Suprapubic skin (tissue), 4 donors: Measurements from ENCODE around the gene SPRTN. TPM values are rescaled to one million over a fixed set of nuclear protein-coding genes. Genes with fewer than 3 reads are reported as not detected.

ENCODE experiments used
- DNase-seq, 2 donors: peaks; one replicate each; pipeline ENCODE4 v3.0.0-alpha.2; 2019; ENCODE audit warnings: low spot score in 2 of 2
- H3K27ac ChIP-seq: fragments of 200-600 bp; sonication (generic); one replicate; pipeline ENCODE4 v1.5.1; 2019
- H3K27me3 ChIP-seq: fragments of 200-600 bp; sonication (generic); one replicate; pipeline ENCODE4 v1.5.1; 2019
- H3K36me3 ChIP-seq: fragments of 200-600 bp; sonication (generic); one replicate; pipeline ENCODE4 v1.5.1; 2019
- H3K4me1 ChIP-seq: fragments of 200-600 bp; sonication (generic); one replicate; pipeline ENCODE4 v1.5.1; 2019
- H3K4me3 ChIP-seq: fragments of 200-600 bp; sonication (generic); one replicate; pipeline ENCODE4 v1.5.1; 2019; ENCODE audit warnings: mild to moderate bottlenecking
- H3K9me3 ChIP-seq: fragments of 200-600 bp; sonication (generic); one replicate; pipeline ENCODE4 v1.5.1; 2019
- EP300 ChIP-seq: sonication (generic); formaldehyde crosslinking; IDR thresholded peaks from one replicate; pipeline ENCODE4 v1.6.1; 2017; ENCODE audit warnings: antibody characterized with exemption
- POLR2A ChIP-seq, 2 donors: fragments of 450-650 bp; IDR thresholded peaks; one replicate each; pipeline ENCODE4 v1.6.1; 2017; ENCODE audit warnings: antibody characterized with exemption in 2 of 2, mild to moderate bottlenecking in 2 of 2, moderate library complexity in 2 of 2
- POLR2AphosphoS5 ChIP-seq, 3 donors: sonication (generic); formaldehyde crosslinking; IDR thresholded peaks; one replicate each; pipeline ENCODE4 v1.6.1; 2017; ENCODE audit warnings: antibody characterized with exemption in 3 of 3
- WGBS: methylation state at CpG from one replicate; pipeline ENCODE4 v1.1.5; 2018; 5-methylcytosine and 5-hydroxymethylcytosine counted together
- total RNA-seq, 4 donors: library from RNA; depleted of rRNA; stranded (reverse); fragments of >200 nt; gene quantifications; one replicate each; pipeline ENCODE4 v1.1.0, GENCODE V29; 2016
- TF ChIP-seq, protein P1 (sequence below), 2 donors: fragments of 200-600 bp in 1 of 2; fragments of 450-650 bp in 1 of 2; sonication (generic) in 1 of 2; IDR thresholded peaks; one replicate each; pipeline ENCODE4 v1.5.1; 2016 to 2019; ENCODE audit warnings: antibody characterized with exemption in 2 of 2, mild to moderate bottlenecking in 1 of 2, moderate library complexity in 1 of 2

The SPRTN gene
- total RNA-seq, 4 donors from 2014 or later, result 18.6 to 28.4 (median 22.8) TPM

DNA sequence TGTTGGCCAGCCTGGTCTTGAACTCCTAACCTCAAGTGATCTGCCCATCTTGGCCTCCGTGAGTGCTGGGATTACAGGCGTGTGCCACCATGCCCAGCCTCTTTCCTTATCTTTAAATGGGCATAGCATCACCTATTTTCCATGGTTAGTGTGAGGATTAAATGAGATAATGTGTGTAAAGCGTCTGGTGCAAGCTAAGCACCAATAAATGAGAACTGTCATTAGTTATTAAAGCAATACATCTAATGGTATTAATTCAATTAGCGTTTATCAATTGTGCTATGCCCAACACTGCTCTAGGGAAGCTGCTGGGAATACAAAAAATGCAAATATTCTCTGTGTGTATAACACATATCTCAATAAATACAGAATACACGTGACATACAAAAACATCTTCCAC lies 10.5 kb upstream of the SPRTN start:
- TF ChIP-seq POLR2AphosphoS5 (IDR thresholded peaks at IDR 0.05) (no peak), POLR2A (IDR thresholded peaks at IDR 0.05) (no peak), EP300 (no peak)
- TF ChIP-seq, protein P1, sequence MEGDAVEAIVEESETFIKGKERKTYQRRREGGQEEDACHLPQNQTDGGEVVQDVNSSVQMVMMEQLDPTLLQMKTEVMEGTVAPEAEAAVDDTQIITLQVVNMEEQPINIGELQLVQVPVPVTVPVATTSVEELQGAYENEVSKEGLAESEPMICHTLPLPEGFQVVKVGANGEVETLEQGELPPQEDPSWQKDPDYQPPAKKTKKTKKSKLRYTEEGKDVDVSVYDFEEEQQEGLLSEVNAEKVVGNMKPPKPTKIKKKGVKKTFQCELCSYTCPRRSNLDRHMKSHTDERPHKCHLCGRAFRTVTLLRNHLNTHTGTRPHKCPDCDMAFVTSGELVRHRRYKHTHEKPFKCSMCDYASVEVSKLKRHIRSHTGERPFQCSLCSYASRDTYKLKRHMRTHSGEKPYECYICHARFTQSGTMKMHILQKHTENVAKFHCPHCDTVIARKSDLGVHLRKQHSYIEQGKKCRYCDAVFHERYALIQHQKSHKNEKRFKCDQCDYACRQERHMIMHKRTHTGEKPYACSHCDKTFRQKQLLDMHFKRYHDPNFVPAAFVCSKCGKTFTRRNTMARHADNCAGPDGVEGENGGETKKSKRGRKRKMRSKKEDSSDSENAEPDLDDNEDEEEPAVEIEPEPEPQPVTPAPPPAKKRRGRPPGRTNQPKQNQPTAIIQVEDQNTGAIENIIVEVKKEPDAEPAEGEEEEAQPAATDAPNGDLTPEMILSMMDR (IDR thresholded peaks at IDR 0.05), result no peak
- DNase-seq, result no peak
- Histone ChIP-seq H3K9me3 (no peaks in the 10 kb centered on the region), H3K27me3 (no peaks in the 10 kb centered on the region), H3K27ac (no peak overlapping the region), H3K36me3 (no peaks in the 10 kb centered on the region), H3K4me3 (no peak overlapping the region), H3K4me1 (peaks cover 2% of the 10 kb centered on the region)
- WGBS, result 84% methylated on average over 5 of the region's 5 CpGs

DNA sequence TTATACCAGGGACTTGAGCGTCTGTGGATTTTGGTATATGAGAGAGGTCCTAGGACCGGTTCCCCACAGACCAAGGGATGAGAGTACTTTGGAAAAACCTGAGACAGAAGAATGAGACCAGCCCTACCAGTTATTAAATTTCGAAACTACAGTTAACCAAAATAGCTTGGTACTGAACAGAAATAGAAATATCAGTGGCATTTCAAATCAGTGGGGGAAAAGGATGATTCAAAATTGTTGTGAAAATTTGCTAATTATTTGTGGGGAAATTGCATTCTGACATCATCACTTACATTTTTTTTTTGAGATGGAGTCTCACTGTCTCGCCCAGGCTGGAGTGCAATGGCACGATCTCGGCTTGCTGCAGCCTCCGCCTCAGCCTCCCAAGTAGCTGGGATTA lies 8.6 kb upstream of the SPRTN start:
- Histone ChIP-seq H3K36me3 (no peaks in the 10 kb centered on the region), H3K27me3 (no peaks in the 10 kb centered on the region), H3K4me3 (no peak overlapping the region), H3K4me1 (peaks cover 21% of the 10 kb centered on the region), H3K9me3 (no peaks in the 10 kb centered on the region), H3K27ac (no peak overlapping the region)
- TF ChIP-seq, protein P1 (IDR thresholded peaks at IDR 0.05), result no peak
- no peak for TF ChIP-seq EP300
- no peak for TF ChIP-seq POLR2AphosphoS5 (IDR thresholded peaks at IDR 0.05)
- TF ChIP-seq POLR2A (IDR thresholded peaks at IDR 0.05), result no peak
- WGBS, result 91% methylated on average over 7 of the region's 7 CpGs
- DNase-seq, result no peak

DNA sequence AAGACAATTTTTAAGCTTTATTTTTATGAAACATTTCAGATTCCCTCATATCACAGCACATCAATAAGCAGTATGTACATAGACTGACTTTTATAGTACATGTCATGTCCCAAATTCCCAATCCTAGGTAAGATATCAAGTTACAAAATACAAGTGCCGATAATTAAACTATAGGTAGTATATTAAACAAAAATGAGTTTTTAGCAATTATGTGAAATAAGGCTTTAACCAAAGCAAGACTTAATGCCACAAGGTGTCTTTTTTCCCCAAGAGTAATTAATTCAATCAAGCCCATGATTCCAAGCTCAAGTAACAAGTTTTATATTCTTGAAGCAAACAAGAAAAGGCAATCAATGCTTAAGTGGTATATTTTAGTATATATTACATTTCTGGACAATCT lies 5.3 kb upstream of the SPRTN start:
- Histone ChIP-seq H3K27me3 (no peaks in the 10 kb centered on the region), H3K4me3 (no peak overlapping the region), H3K4me1 (peaks cover 45% of the 10 kb centered on the region), H3K27ac (no peak overlapping the region), H3K36me3 (no peaks in the 10 kb centered on the region), H3K9me3 (no peaks in the 10 kb centered on the region)
- 84% methylated on average over 1 of the region's 1 CpG for WGBS
- no peak for TF ChIP-seq EP300
- no peak for TF ChIP-seq POLR2A (IDR thresholded peaks at IDR 0.05)
- TF ChIP-seq POLR2AphosphoS5 (IDR thresholded peaks at IDR 0.05), result no peak
- TF ChIP-seq, protein P1 (IDR thresholded peaks at IDR 0.05), result no peak
- no peak for DNase-seq

DNA sequence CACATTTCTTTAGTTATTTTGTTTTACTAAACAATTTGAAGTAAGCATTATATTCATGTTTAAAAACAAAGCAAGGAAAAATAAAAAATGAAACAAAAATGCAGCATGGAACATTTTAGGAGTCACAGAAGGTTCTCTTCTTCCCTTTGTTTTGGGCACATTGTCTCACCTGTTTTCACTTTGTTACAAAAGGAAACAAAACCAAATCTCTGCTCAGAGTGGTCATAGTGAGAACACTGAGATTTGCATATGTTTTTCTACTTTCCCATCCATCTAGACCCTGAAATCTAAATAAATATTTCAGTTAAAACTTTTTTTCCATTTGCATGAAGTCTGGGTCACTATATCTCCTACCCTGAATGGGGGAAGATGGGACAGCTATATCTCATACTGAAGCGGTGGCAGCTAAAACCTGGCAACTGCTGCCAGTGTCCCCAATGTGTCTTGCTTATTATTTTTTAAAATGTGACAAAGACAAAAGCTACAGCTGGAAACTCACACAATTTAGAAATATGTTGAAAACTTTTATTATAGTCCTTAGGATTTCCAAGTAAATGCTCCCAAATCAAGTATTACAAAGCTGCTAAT lies 3.9 kb upstream of the SPRTN start:
- H3K4me1 ChIP-seq, result peaks cover 52% of the 10 kb centered on the region
- no peaks in the 10 kb centered on the region for H3K27me3 ChIP-seq
- H3K4me3 ChIP-seq, result peak overlapping the region; percentile 74
- no peak for DNase-seq
- no peaks in the 10 kb centered on the region for H3K36me3 ChIP-seq
- no peak overlapping the region for H3K27ac ChIP-seq
- H3K9me3 ChIP-seq, result no peaks in the 10 kb centered on the region
- 80% methylated on average over 1 of the region's 1 CpG for WGBS
- TF ChIP-seq, protein P1 (IDR thresholded peaks at IDR 0.05), result no peak
- TF ChIP-seq EP300 (no peak), POLR2AphosphoS5 (IDR thresholded peaks at IDR 0.05) (no peak)

DNA sequence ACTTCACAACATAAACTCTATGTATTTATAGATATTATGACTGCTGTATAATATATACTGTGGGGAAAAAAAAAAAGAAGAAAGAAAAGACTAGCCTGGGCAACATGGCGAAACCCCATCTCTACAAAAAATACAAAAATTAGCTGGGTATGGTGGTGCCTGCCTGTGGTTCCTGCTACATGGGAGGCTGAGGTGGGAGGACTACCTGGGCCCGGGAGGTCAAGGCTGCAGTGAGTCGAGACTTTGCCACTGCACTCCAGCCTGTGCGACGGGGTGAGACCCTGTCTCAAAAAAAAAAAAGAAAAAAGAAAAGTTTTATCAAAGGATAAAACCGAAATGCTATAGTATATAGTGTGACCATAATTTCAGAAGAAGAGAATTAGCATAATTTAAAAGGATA lies 3.1 kb upstream of the SPRTN start:
- Histone ChIP-seq H3K36me3 (no peaks in the 10 kb centered on the region), H3K27me3 (no peaks in the 10 kb centered on the region), H3K9me3 (no peaks in the 10 kb centered on the region), H3K4me3 (peak overlapping the region; percentile 74), H3K27ac (no peak overlapping the region), H3K4me1 (peaks cover 60% of the 10 kb centered on the region)
- WGBS, result 89% methylated on average over 6 of the region's 6 CpGs
- TF ChIP-seq EP300 (no peak), POLR2AphosphoS5 (IDR thresholded peaks at IDR 0.05) (no peak)
- DNase-seq, result no peak
